ENCODE measurements around the gene SLC17A2. TPM values are rescaled to one million over a fixed set of nuclear protein-coding genes. Genes with fewer than 3 reads are reported as not detected.

The SLC17A2 gene
- total RNA-seq, 6 experiments from 2014 or later = 23.3 to 40.7 (median 33.4) TPM

GRCh38 chr6:25889877-25890853, 40.3 kb downstream of the SLC17A2 start:
- H3K4me1 ChIP-seq = peaks cover 0 to 3% (median 0%) of the 10 kb centered on the region in 4 donors
- TF ChIP-seq, protein P1, sequence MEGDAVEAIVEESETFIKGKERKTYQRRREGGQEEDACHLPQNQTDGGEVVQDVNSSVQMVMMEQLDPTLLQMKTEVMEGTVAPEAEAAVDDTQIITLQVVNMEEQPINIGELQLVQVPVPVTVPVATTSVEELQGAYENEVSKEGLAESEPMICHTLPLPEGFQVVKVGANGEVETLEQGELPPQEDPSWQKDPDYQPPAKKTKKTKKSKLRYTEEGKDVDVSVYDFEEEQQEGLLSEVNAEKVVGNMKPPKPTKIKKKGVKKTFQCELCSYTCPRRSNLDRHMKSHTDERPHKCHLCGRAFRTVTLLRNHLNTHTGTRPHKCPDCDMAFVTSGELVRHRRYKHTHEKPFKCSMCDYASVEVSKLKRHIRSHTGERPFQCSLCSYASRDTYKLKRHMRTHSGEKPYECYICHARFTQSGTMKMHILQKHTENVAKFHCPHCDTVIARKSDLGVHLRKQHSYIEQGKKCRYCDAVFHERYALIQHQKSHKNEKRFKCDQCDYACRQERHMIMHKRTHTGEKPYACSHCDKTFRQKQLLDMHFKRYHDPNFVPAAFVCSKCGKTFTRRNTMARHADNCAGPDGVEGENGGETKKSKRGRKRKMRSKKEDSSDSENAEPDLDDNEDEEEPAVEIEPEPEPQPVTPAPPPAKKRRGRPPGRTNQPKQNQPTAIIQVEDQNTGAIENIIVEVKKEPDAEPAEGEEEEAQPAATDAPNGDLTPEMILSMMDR (IDR thresholded peaks at IDR 0.05) = peak; percentile 52 to 77 (median 64)
- no peak for TF ChIP-seq POLR2A (IDR thresholded peaks at IDR 0.05)

DNA sequence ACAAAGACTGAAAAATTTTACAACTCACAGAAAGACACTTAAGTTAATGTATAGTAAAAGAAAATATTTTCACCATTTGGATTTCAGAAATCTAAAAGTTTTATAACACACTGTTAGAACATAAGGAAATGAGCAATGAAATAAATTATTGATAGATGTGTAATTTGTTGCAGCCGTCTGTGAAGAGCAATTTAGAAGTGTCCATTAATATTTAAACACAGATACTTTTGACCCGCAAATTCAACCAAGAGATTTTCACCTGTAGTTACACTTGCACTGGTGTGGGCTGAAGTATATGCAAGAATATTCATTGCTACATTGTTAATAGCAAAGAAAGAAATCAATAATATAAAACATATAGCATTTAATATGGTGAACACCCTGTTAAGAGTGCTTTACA, 41.9 kb downstream of the SLC17A2 start:
- intact Hi-C loops (cut with DNase I) = loop anchor here in 1 of 2 donors (10.0 kb wide), 1 partner anchor 54 kb away; the partner anchor contains the start of gene SLC17A1
- WGBS (ENCODE audit: insufficient coverage, low coverage, low lambda C conversion rate, missing lambda C conversion rate) = 36% methylated on average over 2 of the region's 2 CpGs

More at GRCh38 chr6:25889877-25890853, 40.3 kb downstream of the SLC17A2 start:
- intact Hi-C loops (cut with DNase I) = loop anchor here in 1 of 2 donors (10.0 kb wide), 1 partner anchor 55 kb away; the partner anchor contains the start of gene SLC17A1
- Histone ChIP-seq H3K27me3 (no peaks in the 10 kb centered on the region), H3K36me3 (no peaks in the 10 kb centered on the region), H3K4me3 (no peak overlapping the region), H3K27ac (no peak overlapping the region), H3K9me3 (no peaks in the 10 kb centered on the region)
- peak; percentile 94 to 98 (median 96) for ATAC-seq
- DNase-seq = peak in 1 of 3 donors; percentile 60
- 36% methylated on average over 5 of the region's 5 CpGs for WGBS (ENCODE audit: insufficient coverage, low coverage, low lambda C conversion rate, missing lambda C conversion rate)

GRCh38 chr6:25886066-25886465, 44.4 kb downstream of the SLC17A2 start:
- no peak for ATAC-seq

More for the DNA sequence above, 41.9 kb downstream of the SLC17A2 start:
- peaks cover 0 to 15% (median 0%) of the 10 kb centered on the region in 4 donors for H3K4me1 ChIP-seq
- no peaks in the 10 kb centered on the region for H3K36me3 ChIP-seq
- no peak for TF ChIP-seq POLR2A (IDR thresholded peaks at IDR 0.05)
- TF ChIP-seq, protein P1 (IDR thresholded peaks at IDR 0.05) = no peak
- no peaks in the 10 kb centered on the region for H3K9me3 ChIP-seq
- DNase-seq (no peak), ATAC-seq (no peak)
- H3K27ac ChIP-seq = no peak overlapping the region
- H3K27me3 ChIP-seq = no peaks in the 10 kb centered on the region
- H3K4me3 ChIP-seq = no peak overlapping the region

DNA sequence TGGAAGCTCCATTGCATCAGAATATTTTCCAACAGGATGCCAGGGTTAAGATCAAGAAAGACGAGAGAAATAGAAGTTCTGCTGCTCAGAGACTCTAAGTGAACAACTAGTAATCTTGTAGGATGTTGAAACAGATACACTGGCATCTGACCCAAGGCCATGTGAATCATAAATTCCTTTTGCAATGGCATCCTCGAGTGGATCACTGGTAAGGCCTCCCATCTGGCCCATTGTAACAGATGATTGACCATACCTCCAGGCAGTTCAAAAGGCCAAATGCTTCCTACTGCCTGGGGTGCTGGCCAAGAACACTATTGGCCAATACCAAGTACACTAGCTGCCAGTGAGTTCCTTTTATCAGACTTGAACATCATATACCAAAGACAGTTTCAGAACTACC, 46.5 kb downstream of the SLC17A2 start:
- DNase-seq = peak; percentile 57 to 89 (median 69)
- H3K36me3 ChIP-seq = no peaks in the 10 kb centered on the region
- TF ChIP-seq POLR2A (IDR thresholded peaks at IDR 0.05) = no peak
- TF ChIP-seq, protein P1 (IDR thresholded peaks at IDR 0.05) = no peak
- peak overlapping the region; percentile 25 to 71 (median 28) for H3K27ac ChIP-seq
- H3K9me3 ChIP-seq = no peaks in the 10 kb centered on the region
- 17% methylated on average over 2 of the region's 2 CpGs for WGBS (ENCODE audit: insufficient coverage, low coverage, low lambda C conversion rate, missing lambda C conversion rate)
- no peak overlapping the region for H3K4me3 ChIP-seq
- peak; percentile 81 to 87 (median 83) for ATAC-seq
- intact Hi-C loops (cut with DNase I) = loop anchor here in 1 of 2 donors (10.0 kb wide), 1 partner anchor 49 kb away; the partner anchor contains the start of gene SLC17A1
- peaks cover 0 to 22% (median 0%) of the 10 kb centered on the region in 4 donors for H3K4me1 ChIP-seq
- H3K27me3 ChIP-seq = no peaks in the 10 kb centered on the region

More at GRCh38 chr6:25886066-25886465, 44.4 kb downstream of the SLC17A2 start:
- Histone ChIP-seq H3K4me3 (no peak overlapping the region), H3K9me3 (no peaks in the 10 kb centered on the region), H3K27me3 (no peaks in the 10 kb centered on the region), H3K27ac (no peak overlapping the region), H3K36me3 (no peaks in the 10 kb centered on the region), H3K4me1 (peaks cover 0 to 17% (median 0%) of the 10 kb centered on the region in 4 donors)
- DNase-seq = no peak
- WGBS (ENCODE audit: insufficient coverage, low coverage, low lambda C conversion rate, missing lambda C conversion rate) = 97% methylated on average over 2 of the region's 2 CpGs
- intact Hi-C loops (cut with DNase I) = loop anchor here in 1 of 2 donors (10.0 kb wide), 1 partner anchor 51 kb away; the partner anchor contains the start of gene SLC17A1
- no peak for TF ChIP-seq POLR2A (IDR thresholded peaks at IDR 0.05)
- TF ChIP-seq, protein P1 (IDR thresholded peaks at IDR 0.05) = no peak
